Measurements from ENCODE around the gene DHDH. TPM values are rescaled to one million over a fixed set of nuclear protein-coding genes. Genes with fewer than 3 reads are reported as not detected.

Gene DHDH
- total RNA-seq (2013) = 0.08 TPM
- polyA plus RNA-seq (under 1 TPM in 1 of 3 donors, not detected in 2; 0.38 TPM), polyA minus RNA-seq (not detected in 2 replicates), total RNA-seq (0.16 to 6.7 (median 0.37) reads per million in 11 experiments)

DNA sequence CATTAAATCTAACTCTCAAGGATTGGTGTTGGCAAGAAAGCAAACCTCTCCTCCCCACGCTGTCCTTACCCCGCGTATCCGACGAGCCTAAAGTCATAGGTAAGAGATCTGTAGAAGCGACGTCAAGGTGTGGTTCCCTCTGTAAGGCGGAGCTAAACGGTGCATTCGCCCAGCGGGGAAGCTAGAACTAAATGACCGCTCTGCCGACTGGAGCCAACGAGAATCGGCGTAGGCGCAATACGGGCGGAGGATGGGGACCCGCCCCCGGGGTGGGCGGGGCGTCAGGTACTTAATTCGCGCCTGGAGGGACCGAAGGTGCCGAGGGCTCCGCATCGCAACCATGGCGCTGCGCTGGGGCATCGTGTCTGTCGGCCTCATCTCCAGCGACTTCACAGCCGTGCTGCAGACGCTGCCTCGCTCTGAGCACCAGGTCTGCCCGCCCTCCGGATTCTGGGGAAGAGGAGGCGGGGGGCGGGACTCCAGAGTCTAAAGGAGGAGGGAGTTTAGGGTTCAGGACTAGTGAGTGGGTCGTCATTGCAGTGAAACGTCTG lies at the start of gene DHDH:
Gene DHDH (plus strand): TSS at position 318 of the 551 bp plus-strand sequence. CDS start 23 bp downstream, at position 341.
- no peaks in the 10 kb centered on the region for H3K36me3 Mint-ChIP-seq
- Histone ChIP-seq H3K4me3 (replicated peaks in 1 of 3; ENCODE audit: low read depth in 2 of 3, low read length in 3 of 3) (peak within 1 kb of the TSS; percentile 9 to 72 (median 27)), H3K27me3 (ENCODE audit: control insufficient read depth in 2 of 2, insufficient read depth in 2 of 2, low read length in 2 of 2) (peaks cover 10 to 24% of the 10 kb centered on the region in 2 donors), H3K27ac (ENCODE audit: low read depth in 1 of 2, low read length in 2 of 2) (no peak within 1 kb of the TSS), H3K36me3 (replicated peaks in 1 of 2; ENCODE audit: control insufficient read depth in 1 of 2, insufficient read depth in 2 of 2, low read length in 2 of 2) (no peaks in the 10 kb centered on the region), H3K4me2 (replicated peaks; ENCODE audit: extremely low read depth, low read length, poor library complexity, severe bottlenecking) (peak within 1 kb of the TSS; percentile 74), H3K4me1 (ENCODE audit: control insufficient read depth in 1 of 2, insufficient read depth in 2 of 2, low read length in 2 of 2) (peaks cover 7 to 17% of the 10 kb centered on the region in 2 donors), H4K20me1 (ENCODE audit: insufficient read depth, low read length) (no peaks in the 10 kb centered on the region), H2AFZ (ENCODE audit: insufficient read depth, low read depth, low read length, poor library complexity, severe bottlenecking) (peak within 1 kb of the TSS; percentile 78), H3K79me2 (ENCODE audit: insufficient read depth, low read length) (no peaks in the 10 kb centered on the region), H3K9ac (ENCODE audit: insufficient read depth, low read length, poor library complexity, severe bottlenecking) (peak within 1 kb of the TSS; percentile 29), H3K9me3 (replicated peaks in 1 of 2; ENCODE audit: control insufficient read depth in 1 of 2, insufficient read depth in 1 of 2, low read length in 2 of 2) (no peaks in the 10 kb centered on the region)
- DNase-seq = peak; percentile 37 to 58 (median 44)
- peaks cover 35 to 44% (median 37%) of the 10 kb centered on the region in 3 donors for H3K27me3 Mint-ChIP-seq (ENCODE audit: low read depth in 3 of 3)
- peak within 1 kb of the TSS in 2 of 7 donors; percentile 11 to 77 for H3K27ac Mint-ChIP-seq
- H3K9me3 Mint-ChIP-seq = peaks cover 0 to 12% (median 2%) of the 10 kb centered on the region in 7 donors
- H3K4me3 Mint-ChIP-seq = peak within 1 kb of the TSS; percentile 76 to 91
- TF ChIP-seq, protein P1, sequence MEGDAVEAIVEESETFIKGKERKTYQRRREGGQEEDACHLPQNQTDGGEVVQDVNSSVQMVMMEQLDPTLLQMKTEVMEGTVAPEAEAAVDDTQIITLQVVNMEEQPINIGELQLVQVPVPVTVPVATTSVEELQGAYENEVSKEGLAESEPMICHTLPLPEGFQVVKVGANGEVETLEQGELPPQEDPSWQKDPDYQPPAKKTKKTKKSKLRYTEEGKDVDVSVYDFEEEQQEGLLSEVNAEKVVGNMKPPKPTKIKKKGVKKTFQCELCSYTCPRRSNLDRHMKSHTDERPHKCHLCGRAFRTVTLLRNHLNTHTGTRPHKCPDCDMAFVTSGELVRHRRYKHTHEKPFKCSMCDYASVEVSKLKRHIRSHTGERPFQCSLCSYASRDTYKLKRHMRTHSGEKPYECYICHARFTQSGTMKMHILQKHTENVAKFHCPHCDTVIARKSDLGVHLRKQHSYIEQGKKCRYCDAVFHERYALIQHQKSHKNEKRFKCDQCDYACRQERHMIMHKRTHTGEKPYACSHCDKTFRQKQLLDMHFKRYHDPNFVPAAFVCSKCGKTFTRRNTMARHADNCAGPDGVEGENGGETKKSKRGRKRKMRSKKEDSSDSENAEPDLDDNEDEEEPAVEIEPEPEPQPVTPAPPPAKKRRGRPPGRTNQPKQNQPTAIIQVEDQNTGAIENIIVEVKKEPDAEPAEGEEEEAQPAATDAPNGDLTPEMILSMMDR (IDR thresholded peaks at IDR 0.05) = no peak
- WGBS (ENCODE audit: insufficient coverage) = under 1% methylated on average over 32 of the region's 43 CpGs
- intact Hi-C loops (cut with micrococcal nuclease) = no loop called here
- H3K4me1 Mint-ChIP-seq = peaks cover 15% of the 10 kb centered on the region

DNA sequence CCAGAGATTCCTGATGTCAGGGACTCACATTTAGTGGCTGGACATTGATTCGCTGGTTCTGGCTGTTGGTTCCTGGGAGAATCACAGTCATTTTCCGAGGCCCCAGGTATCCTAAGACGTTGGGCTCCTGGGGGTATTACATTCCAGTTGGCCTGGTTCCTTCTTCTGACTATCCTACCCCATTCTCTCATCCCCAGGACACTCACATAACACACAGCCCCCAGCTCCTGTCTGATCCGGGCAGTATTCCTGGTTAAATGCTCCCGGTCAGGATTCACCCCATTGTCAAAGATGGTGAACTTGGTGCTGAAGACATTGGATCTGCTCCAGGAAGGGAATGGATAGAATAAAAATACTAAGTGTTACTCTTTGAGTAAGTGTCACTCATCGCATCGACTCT lies 49.8 kb upstream of the DHDH start:
- H3K36me3 Mint-ChIP-seq = peaks cover under 1 to 7% of the 10 kb centered on the region in 2 donors
- intact Hi-C loops (cut with micrococcal nuclease) = no loop called here
- no peak overlapping the region for H3K4me2 ChIP-seq (replicated peaks; ENCODE audit: extremely low read depth, low read length, poor library complexity, severe bottlenecking)
- peaks cover 9% of the 10 kb centered on the region for H3K4me1 Mint-ChIP-seq
- WGBS (ENCODE audit: insufficient coverage) = 100% methylated on average over 2 of the region's 7 CpGs
- TF ChIP-seq, protein P1 (IDR thresholded peaks at IDR 0.05) = no peak
- no peaks in the 10 kb centered on the region for H3K79me2 ChIP-seq (ENCODE audit: insufficient read depth, low read length)
- peaks cover 3 to 17% of the 10 kb centered on the region in 2 donors for H3K4me1 ChIP-seq (ENCODE audit: control insufficient read depth in 1 of 2, insufficient read depth in 2 of 2, low read length in 2 of 2)
- no peak overlapping the region for H3K27ac ChIP-seq (ENCODE audit: low read depth in 1 of 2, low read length in 2 of 2)
- no peak overlapping the region for H3K4me3 ChIP-seq (replicated peaks in 1 of 3; ENCODE audit: low read depth in 2 of 3, low read length in 3 of 3)
- peaks cover 6 to 7% of the 10 kb centered on the region in 2 donors for H3K9me3 ChIP-seq (replicated peaks in 1 of 2; ENCODE audit: control insufficient read depth in 1 of 2, insufficient read depth in 1 of 2, low read length in 2 of 2)
- no peak overlapping the region for H2AFZ ChIP-seq (ENCODE audit: insufficient read depth, low read depth, low read length, poor library complexity, severe bottlenecking)
- DNase-seq = peak in 1 of 3 donors; percentile 46
- H3K4me3 Mint-ChIP-seq = no peak overlapping the region
- no peaks in the 10 kb centered on the region for H3K27me3 ChIP-seq (ENCODE audit: control insufficient read depth in 2 of 2, insufficient read depth in 2 of 2, low read length in 2 of 2)
- H3K9ac ChIP-seq (ENCODE audit: insufficient read depth, low read length, poor library complexity, severe bottlenecking) = no peak overlapping the region
- H3K27ac Mint-ChIP-seq = peak overlapping the region in 1 of 7 donors; percentile 25
- H3K36me3 ChIP-seq (replicated peaks in 1 of 2; ENCODE audit: control insufficient read depth in 1 of 2, insufficient read depth in 2 of 2, low read length in 2 of 2) = peaks cover 0 to 1% of the 10 kb centered on the region in 2 donors
- peaks cover 11 to 26% (median 14%) of the 10 kb centered on the region in 7 donors for H3K9me3 Mint-ChIP-seq
- peaks cover 1 to 7% (median 3%) of the 10 kb centered on the region in 3 donors for H3K27me3 Mint-ChIP-seq (ENCODE audit: low read depth in 3 of 3)
- H4K20me1 ChIP-seq (ENCODE audit: insufficient read depth, low read length) = peaks cover 20% of the 10 kb centered on the region

Data from CD14-positive monocyte (primary cell).